Osteoblast (primary cell): ENCODE measurements around the gene GLT1D1. TPM values are rescaled to one million over a fixed set of nuclear protein-coding genes. Genes with fewer than 3 reads are reported as not detected.

ENCODE experiments used
- DNase-seq: peaks from one replicate; pipeline ENCODE4 v3.0.0; 2011; ENCODE audit warnings: low spot score, mixed read lengths; ENCODE audit not compliant: insufficient read length; ENCODE audit errors: missing footprints
- H2AFZ ChIP-seq: 2 replicates; pipeline ENCODE4 v1.6.0; 2011; ENCODE audit warnings: mild to moderate bottlenecking, low read length
- H3K27ac ChIP-seq: 2 replicates; pipeline ENCODE4 v1.5.1; 2011; ENCODE audit warnings: mild to moderate bottlenecking, low read depth, low read length, moderate library complexity
- H3K27me3 ChIP-seq: 2 replicates; pipeline ENCODE4 v1.6.0; 2012; ENCODE audit warnings: mild to moderate bottlenecking, control low read depth, inconsistent platforms, low read length, moderate library complexity; ENCODE audit not compliant: insufficient read depth
- H3K36me3 ChIP-seq: 2 replicates; pipeline ENCODE4 v1.5.1; 2011; ENCODE audit warnings: mild to moderate bottlenecking, low read length, control low read depth, moderate library complexity; ENCODE audit not compliant: insufficient read depth
- H3K4me1 ChIP-seq: 2 replicates; pipeline ENCODE4 v1.5.1; 2011; ENCODE audit warnings: mild to moderate bottlenecking, low read length, control low read depth, moderate library complexity; ENCODE audit not compliant: insufficient read depth
- H3K4me2 ChIP-seq: 2 replicates; pipeline ENCODE4 v1.6.0; 2011; ENCODE audit warnings: mild to moderate bottlenecking, low read length; ENCODE audit not compliant: insufficient read depth
- H3K4me3 ChIP-seq: fragments of 200-600 bp; sonication (generic); 3 replicates; pipeline ENCODE4 v1.5.1; 2012; ENCODE audit warnings: mild to moderate bottlenecking, low read length, inconsistent platforms; ENCODE audit not compliant: insufficient read depth
- H3K79me2 ChIP-seq: 2 replicates; pipeline ENCODE4 v1.6.0; 2012; ENCODE audit warnings: mild to moderate bottlenecking, low read length, control low read depth, inconsistent platforms; ENCODE audit not compliant: insufficient read depth
- H3K9me3 ChIP-seq: 2 replicates; pipeline ENCODE4 v1.5.1; 2011; ENCODE audit warnings: low read depth, low read length, control low read depth
- H4K20me1 ChIP-seq: 2 replicates; pipeline ENCODE4 v1.6.0; 2012; ENCODE audit warnings: mild to moderate bottlenecking, low read length, control low read depth; ENCODE audit not compliant: insufficient read depth
- CTCF ChIP-seq: IDR thresholded peaks from 2 replicates; pipeline ENCODE4 v1.5.1; 2011; ENCODE audit warnings: mild to moderate bottlenecking, low read depth, low read length, moderate library complexity; ENCODE audit errors: extremely low read depth
- total RNA-seq: library from RNA; depleted of rRNA; stranded (reverse); fragments of >200 nt; gene quantifications from 2 replicates; pipeline ENCODE4 v1.2.3, GENCODE V29; 2012

The GLT1D1 gene
- total RNA-seq, 1 donor, result not detected

- no peak for DNase-seq
- H3K79me2 ChIP-seq, result no peaks in the 10 kb centered on the region
Observed at GRCh38 chr12:128914908-128915563, 61.8 kb downstream of the GLT1D1 start.

GRCh38 chr12:128916425-128916824 is 63.1 kb downstream of the GLT1D1 start:
- Histone ChIP-seq H4K20me1 (no peaks in the 10 kb centered on the region), H3K9me3 (no peaks in the 10 kb centered on the region), H3K36me3 (no peaks in the 10 kb centered on the region), H3K27ac (no peak overlapping the region), H3K4me1 (no peaks in the 10 kb centered on the region), H3K79me2 (no peaks in the 10 kb centered on the region), H3K27me3 (no peaks in the 10 kb centered on the region), H3K4me2 (no peak overlapping the region), H2AFZ (no peak overlapping the region), H3K4me3 (no peak overlapping the region)
- no peak for TF ChIP-seq CTCF
- DNase-seq, result no peak

More at GRCh38 chr12:128914908-128915563, 61.8 kb downstream of the GLT1D1 start:
- Histone ChIP-seq H3K4me2 (no peak overlapping the region), H3K36me3 (no peaks in the 10 kb centered on the region), H4K20me1 (no peaks in the 10 kb centered on the region), H3K4me3 (no peak overlapping the region), H3K4me1 (no peaks in the 10 kb centered on the region), H3K9me3 (no peaks in the 10 kb centered on the region), H3K27ac (no peak overlapping the region), H2AFZ (no peak overlapping the region), H3K27me3 (no peaks in the 10 kb centered on the region)
- no peak for TF ChIP-seq CTCF

- no peak overlapping the region for H3K4me3 ChIP-seq
- H3K27ac ChIP-seq, result no peak overlapping the region
- H3K9me3 ChIP-seq, result no peaks in the 10 kb centered on the region
- no peaks in the 10 kb centered on the region for H3K27me3 ChIP-seq
- H3K36me3 ChIP-seq, result no peaks in the 10 kb centered on the region
- TF ChIP-seq CTCF, result no peak
- DNase-seq, result no peak
- H4K20me1 ChIP-seq, result no peaks in the 10 kb centered on the region
- no peak overlapping the region for H2AFZ ChIP-seq
- no peak overlapping the region for H3K4me2 ChIP-seq
- no peaks in the 10 kb centered on the region for H3K4me1 ChIP-seq
- no peaks in the 10 kb centered on the region for H3K79me2 ChIP-seq
Observed at GRCh38 chr12:128918481-128919260, 65.4 kb downstream of the GLT1D1 start.

- no peaks in the 10 kb centered on the region for H3K27me3 ChIP-seq
- no peaks in the 10 kb centered on the region for H3K36me3 ChIP-seq
- H3K4me2 ChIP-seq, result no peak overlapping the region
- no peaks in the 10 kb centered on the region for H3K9me3 ChIP-seq
- H3K4me1 ChIP-seq, result no peaks in the 10 kb centered on the region
- H4K20me1 ChIP-seq, result no peaks in the 10 kb centered on the region
- DNase-seq, result no peak
- H3K4me3 ChIP-seq, result no peak overlapping the region
- H3K79me2 ChIP-seq, result no peaks in the 10 kb centered on the region
- no peak for TF ChIP-seq CTCF
- H2AFZ ChIP-seq, result no peak overlapping the region
- H3K27ac ChIP-seq, result no peak overlapping the region
Observed at GRCh38 chr12:128920468-128920867, 67.2 kb downstream of the GLT1D1 start.
